Psoas muscle (tissue), 8 donors: ENCODE results near the gene EMX1. TPM values are rescaled to one million over a fixed set of nuclear protein-coding genes. Genes with fewer than 3 reads are reported as not detected.

Source experiments
- ATAC-seq, 4 donors: fragments of 200-7000 bp; cut with Tn5 transposase; one replicate each; pipeline ENCODE4 v1.9.1; 2020; ENCODE audit warnings: moderate library complexity in 3 of 4, mild to moderate bottlenecking in 2 of 4
- DNase-seq, 2 donors: peaks; one replicate each; pipeline ENCODE4 v3.0.0-alpha.2; 2020
- H3K27ac ChIP-seq: fragments of 200-600 bp; one replicate; pipeline ENCODE4 v1.8.0; 2022
- H3K27me3 ChIP-seq, 3 donors: fragments of 200-600 bp in 1 of 3; one replicate each; pipeline versions ENCODE4 v1.6.1 to v1.8.0; 2013 to 2022; ENCODE audit warnings: low read length in 2 of 3, mild to moderate bottlenecking in 2 of 3, moderate library complexity in 1 of 3; ENCODE audit not compliant: insufficient read depth in 3 of 3
- H3K36me3 ChIP-seq, 2 donors: fragments of 200-600 bp in 1 of 2; one replicate each; pipeline versions ENCODE4 v1.6.1 to v1.8.0; 2013 to 2022; ENCODE audit warnings: low read depth in 1 of 2, mild to moderate bottlenecking in 1 of 2, moderate library complexity in 1 of 2; ENCODE audit not compliant: insufficient read depth in 1 of 2
- H3K4me1 ChIP-seq: fragments of 200-600 bp; one replicate; pipeline ENCODE4 v1.8.0; 2022
- H3K4me3 ChIP-seq: fragments of 200-600 bp; one replicate; pipeline ENCODE4 v1.8.0; 2022; ENCODE audit warnings: mild to moderate bottlenecking
- H3K9me3 ChIP-seq: fragments of 200-600 bp; one replicate; pipeline ENCODE4 v1.8.0; 2022
- CTCF ChIP-seq: fragments of 200-600 bp; IDR thresholded peaks from one replicate; pipeline ENCODE4 v1.8.0; 2022; ENCODE audit warnings: antibody characterized with exemption
- WGBS, 3 donors: extraction: QIAGEN DNeasy Blood & Tissue Kit; methylation state at CpG; one replicate each; pipeline versions ENCODE4 v1.1.6 to v1.1.7; 2013; 5-methylcytosine and 5-hydroxymethylcytosine counted together
- intact Hi-C, 2 donors: fragments of 100-400 bp; cut with DNase I; formaldehyde crosslinking; loops; one replicate each; pipeline versions ENCODE4 v1.11.0 to v1.14.2; 2022
- polyA plus RNA-seq, 3 donors: library from polyadenylated mRNA; stranded (reverse); fragments of 200-250 nt; gene quantifications; one replicate each; pipeline ENCODE4 v1.2.3, GENCODE V29; 2013
- total RNA-seq, 4 donors: library from RNA; stranded (reverse); fragmentation: NEBNext Ultra II Directional in 2 of 4; extraction: Animal tissue kit (Norgen Biotek cat#: 25700) in 2 of 4; gene quantifications; one replicate each; pipeline versions ENCODE4 v1.2.1 to v1.2.4, GENCODE V29; 2021 to 2023
- donor health status: healthy with polysubstance abuse.
- donor health status: DM: no; HTN: no; CAD: no; lungs with moderate emphysema.
- donor health status: Bipolar disorder and iron deficiency.
- donor health status: healthy.
- donor health status: DM: yes; HTN: yes; CAD: no.
- donor health status: DM: no; HTN: no; CAD: no.
- donor health status: DM: no; HTN: no; CAD: no.
- donor health status: DM: yes; HTN: yes; CAD: no.

EMX1 gene
- total and polyA plus RNA-seq, 7 donors, result 0.01 TPM; not detected in 6

- ATAC-seq (no peak), DNase-seq (no peak)
- Histone ChIP-seq H3K27me3 (no peaks in the 10 kb centered on the region), H3K4me1 (no peaks in the 10 kb centered on the region), H3K4me3 (no peak overlapping the region), H3K9me3 (no peaks in the 10 kb centered on the region), H3K27ac (no peak overlapping the region), H3K36me3 (peaks cover 0 to 2% of the 10 kb centered on the region in 2 donors)
- intact Hi-C loops, result no loop called here
- no peak for TF ChIP-seq CTCF
- WGBS, 3 donors, result 80 to 90% (median 83%) methylated on average over 8 to 13 of the region's 13 CpGs
Observed at GRCh38 chr2:72950558-72951255, 33.4 kb downstream of the EMX1 start.

- no peak for TF ChIP-seq CTCF
- no peaks in the 10 kb centered on the region for H3K4me1 ChIP-seq
- peaks cover 0 to 6% of the 10 kb centered on the region in 2 donors for H3K36me3 ChIP-seq
- ATAC-seq (no peak), DNase-seq (no peak)
- intact Hi-C loops, result no loop called here
- WGBS, 3 donors, result 81 to 96% (median 81%) methylated on average over 8 of the region's 8 CpGs
- no peak overlapping the region for H3K4me3 ChIP-seq
- H3K9me3 ChIP-seq, result no peaks in the 10 kb centered on the region
- no peak overlapping the region for H3K27ac ChIP-seq
- no peaks in the 10 kb centered on the region for H3K27me3 ChIP-seq
Observed at GRCh38 chr2:72951303-72952095, 34.2 kb downstream of the EMX1 start.

- Histone ChIP-seq H3K36me3 (peaks cover 0 to 11% of the 10 kb centered on the region in 2 donors), H3K4me1 (no peaks in the 10 kb centered on the region), H3K27ac (no peak overlapping the region), H3K27me3 (no peaks in the 10 kb centered on the region), H3K4me3 (no peak overlapping the region), H3K9me3 (no peaks in the 10 kb centered on the region)
- DNase-seq (no peak), ATAC-seq (no peak)
- intact Hi-C loops, result no loop called here
- TF ChIP-seq CTCF, result no peak
- 87 to 88% (median 87%) methylated on average over 8 of the region's 8 CpGs for WGBS, 3 donors
Observed at GRCh38 chr2:72952110-72952823, 34.9 kb downstream of the EMX1 start.

GRCh38 chr2:72952961-72953360, 35.6 kb downstream of the EMX1 start:
- no peaks in the 10 kb centered on the region for H3K27me3 ChIP-seq
- TF ChIP-seq CTCF, result no peak
- H3K9me3 ChIP-seq, result no peaks in the 10 kb centered on the region
- no peaks in the 10 kb centered on the region for H3K4me1 ChIP-seq
- intact Hi-C loops, result no loop called here
- ATAC-seq (no peak), DNase-seq (no peak)
- no peak overlapping the region for H3K4me3 ChIP-seq
- peaks cover 0 to 10% of the 10 kb centered on the region in 2 donors for H3K36me3 ChIP-seq
- 93 to 94% (median 94%) methylated on average over 14 of the region's 14 CpGs for WGBS, 3 donors
- no peak overlapping the region for H3K27ac ChIP-seq
